Islet precursor cell (in vitro differentiated cells): ENCODE results near the gene MGAT3.

Experiments
- DNase-seq: peaks from one replicate; pipeline ENCODE4 v3.0.0-alpha.2; 2018

Gene MGAT3

GRCh38 chr22:39473851-39474250, 17.0 kb downstream of the MGAT3 start:
- no peak for DNase-seq

GRCh38 chr22:39474351-39475111, 17.7 kb downstream of the MGAT3 start:
- DNase-seq, result peak; percentile 97

GRCh38 chr22:39475337-39475736, 18.5 kb downstream of the MGAT3 start:
- DNase-seq, result no peak

GRCh38 chr22:39475902-39476301, 19.1 kb downstream of the MGAT3 start:
- no peak for DNase-seq

- DNase-seq, result no peak
Observed at GRCh38 chr22:39476664-39477063, 19.9 kb downstream of the MGAT3 start.

- DNase-seq, result no peak
Observed at GRCh38 chr22:39477542-39477941, 20.7 kb downstream of the MGAT3 start.

GRCh38 chr22:39478441-39478850, 21.6 kb downstream of the MGAT3 start:
- DNase-seq, result peak; percentile 86

GRCh38 chr22:39479254-39479653, 22.4 kb downstream of the MGAT3 start:
- DNase-seq, result no peak

- DNase-seq, result no peak
Observed at GRCh38 chr22:39480557-39480956, 23.7 kb downstream of the MGAT3 start.

- no peak for DNase-seq
Observed at GRCh38 chr22:39481054-39481453, 24.2 kb downstream of the MGAT3 start.

GRCh38 chr22:39481595-39481994, 24.8 kb downstream of the MGAT3 start:
- no peak for DNase-seq

GRCh38 chr22:39482768-39483167, 26.0 kb downstream of the MGAT3 start:
- DNase-seq, result peak; percentile 41

GRCh38 chr22:39486951-39487825, 30.4 kb downstream of the MGAT3 start:
- no peak for DNase-seq

GRCh38 chr22:39487826-39488520, 31.2 kb downstream of the MGAT3 start:
- no peak for DNase-seq

- peak; percentile 46 for DNase-seq
Observed at GRCh38 chr22:39488563-39489083, 31.8 kb downstream of the MGAT3 start.

GRCh38 chr22:39489094-39490068, 32.6 kb downstream of the MGAT3 start:
- DNase-seq, result peak; percentile 49

- peak; percentile 86 for DNase-seq
Observed at GRCh38 chr22:39490135-39490798, 33.5 kb downstream of the MGAT3 start.

- DNase-seq, result no peak
Observed at GRCh38 chr22:39490966-39491680, 34.3 kb downstream of the MGAT3 start.

- no peak for DNase-seq
Observed at GRCh38 chr22:39491696-39492095, 34.9 kb downstream of the MGAT3 start.

GRCh38 chr22:39492186-39492585, 35.4 kb downstream of the MGAT3 start:
- no peak for DNase-seq

- peak; percentile 89 for DNase-seq
Observed at GRCh38 chr22:39493759-39494158, 36.9 kb downstream of the MGAT3 start.
